Cortex of kidney (tissue), 1 donor: ENCODE results near the gene RNF183.
"Not testable (repeated sequence)": the region's sequence is repeated elsewhere in the genome, so short reads cannot be mapped to it uniquely, and the experiment has no call there.

ENCODE experiments used
- DNase-seq: peaks from one replicate; lab custom pipeline; 2025; lab: John Stamatoyannopoulos, UW

RNF183 gene

DNA sequence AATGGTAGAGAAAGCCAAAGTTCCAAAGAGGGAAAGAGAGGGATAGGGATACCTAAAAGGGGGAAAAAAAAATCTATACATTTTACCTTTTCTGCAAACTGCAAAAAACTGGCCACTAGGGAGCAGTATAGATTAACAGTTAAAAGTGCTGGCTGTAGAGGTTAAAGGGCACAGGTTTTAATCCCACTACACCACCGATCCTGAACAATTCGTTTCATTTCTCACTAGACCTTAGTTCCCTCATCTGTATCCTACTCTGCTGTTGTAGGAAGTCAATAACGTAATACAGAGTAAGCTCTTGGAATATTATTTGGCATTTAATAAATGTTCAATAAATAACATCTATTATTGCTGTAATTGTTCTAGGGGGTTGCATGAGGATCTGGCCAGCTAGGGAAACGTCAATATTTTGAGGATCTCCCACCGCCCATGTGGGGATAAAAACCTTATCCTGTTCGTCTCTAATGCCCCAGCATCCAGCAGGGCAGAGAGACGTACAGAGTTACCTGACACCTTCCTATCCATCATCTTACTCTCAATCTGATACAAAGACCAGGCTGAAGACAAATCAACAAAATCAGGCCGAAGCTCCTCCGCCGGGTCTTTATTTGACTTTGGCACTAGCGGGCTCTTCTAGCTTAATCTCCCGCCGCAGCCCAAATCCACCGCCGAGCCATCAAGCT is 28.6 kb downstream of the RNF183 start:
- no peak for DNase-seq

DNA sequence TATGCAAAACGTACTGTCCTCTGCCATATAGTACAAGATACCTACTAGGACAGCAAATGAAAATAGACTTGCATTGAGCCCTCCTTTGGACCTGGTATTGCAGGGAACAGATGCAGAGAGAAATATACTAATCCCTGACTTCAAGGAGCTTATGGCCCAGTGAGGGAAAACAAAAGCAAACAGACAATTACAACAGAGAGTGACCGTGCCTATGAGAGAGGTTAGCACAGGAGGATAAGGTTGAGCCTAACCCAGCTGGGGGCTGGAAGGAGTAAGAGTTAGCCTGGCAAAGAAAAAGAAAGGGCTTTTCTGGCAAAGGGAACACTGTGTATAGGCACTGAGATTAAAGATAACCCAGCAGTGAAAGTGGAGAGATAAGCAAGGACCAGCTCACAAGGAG is 33.3 kb downstream of the RNF183 start:
- DNase-seq: no peak

DNA sequence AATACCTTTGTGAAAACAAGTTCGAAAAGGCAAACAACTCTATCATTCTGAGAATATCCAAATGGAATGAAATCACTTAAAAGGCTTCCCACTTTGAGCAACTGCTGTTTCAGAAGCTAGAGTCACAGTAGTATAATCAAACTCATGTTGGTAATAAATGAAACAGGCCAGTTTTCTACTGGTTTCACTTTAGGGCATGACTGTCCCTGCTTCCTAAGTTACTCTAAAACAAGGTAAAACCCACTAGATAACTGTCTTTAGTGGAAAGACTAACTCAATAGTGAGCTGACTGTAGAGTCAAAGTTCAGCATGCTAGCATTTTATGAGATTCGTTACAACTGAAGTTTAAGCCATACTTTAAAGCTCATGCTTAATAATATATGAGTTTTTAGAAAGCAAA is 33.8 kb downstream of the RNF183 start:
- no peak for DNase-seq

DNA sequence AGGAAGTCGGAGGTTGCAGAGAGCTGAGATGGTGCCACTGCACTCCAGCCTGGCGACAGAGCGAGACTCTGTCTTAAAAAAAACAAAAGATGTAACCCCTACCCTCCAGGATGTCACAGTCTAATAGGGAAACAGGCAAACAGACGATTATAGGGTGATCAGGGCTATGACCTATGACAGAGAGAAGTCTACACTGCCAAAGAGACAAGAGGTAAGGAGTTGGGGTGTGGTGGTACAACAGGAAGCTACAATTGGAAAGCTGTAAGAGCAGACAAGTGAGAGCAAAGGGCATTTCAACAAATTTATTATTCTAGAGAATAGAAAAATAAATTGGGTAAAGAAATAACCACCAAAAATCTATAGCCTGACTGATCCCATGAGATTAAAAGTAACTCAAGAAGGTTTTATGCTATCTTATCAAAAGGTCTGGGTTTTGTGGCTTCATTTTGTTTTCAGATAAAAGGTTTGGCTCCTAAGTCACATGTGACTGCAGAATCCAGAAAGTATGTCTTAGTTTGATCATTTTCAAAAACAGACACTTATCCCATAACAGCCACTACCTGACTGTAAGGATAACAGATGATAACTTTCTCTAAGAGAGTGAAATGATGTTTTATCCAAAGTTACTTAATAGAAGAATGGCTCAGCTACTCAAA is 35.1 kb downstream of the RNF183 start:
- no peak for DNase-seq

DNA sequence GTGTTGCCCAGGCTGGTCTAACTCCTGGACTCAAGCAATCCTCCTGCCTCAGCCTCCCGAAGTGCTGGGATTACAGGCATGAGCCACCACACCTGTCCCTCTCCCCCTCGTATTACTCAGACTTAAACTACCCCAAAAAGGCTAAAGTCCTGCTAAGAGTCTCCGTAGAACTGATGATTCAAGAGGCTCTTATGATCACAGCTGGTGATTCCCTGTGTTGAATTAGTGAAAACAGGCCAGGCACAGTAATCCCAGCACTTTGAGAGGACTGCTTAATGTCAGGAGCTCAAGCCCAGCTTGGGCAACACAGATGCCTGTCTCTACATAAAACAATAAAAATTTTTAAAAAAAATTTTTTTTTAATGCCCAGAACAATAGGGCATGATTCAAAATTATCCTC is 37.0 kb downstream of the RNF183 start:
- DNase-seq: no peak

DNA sequence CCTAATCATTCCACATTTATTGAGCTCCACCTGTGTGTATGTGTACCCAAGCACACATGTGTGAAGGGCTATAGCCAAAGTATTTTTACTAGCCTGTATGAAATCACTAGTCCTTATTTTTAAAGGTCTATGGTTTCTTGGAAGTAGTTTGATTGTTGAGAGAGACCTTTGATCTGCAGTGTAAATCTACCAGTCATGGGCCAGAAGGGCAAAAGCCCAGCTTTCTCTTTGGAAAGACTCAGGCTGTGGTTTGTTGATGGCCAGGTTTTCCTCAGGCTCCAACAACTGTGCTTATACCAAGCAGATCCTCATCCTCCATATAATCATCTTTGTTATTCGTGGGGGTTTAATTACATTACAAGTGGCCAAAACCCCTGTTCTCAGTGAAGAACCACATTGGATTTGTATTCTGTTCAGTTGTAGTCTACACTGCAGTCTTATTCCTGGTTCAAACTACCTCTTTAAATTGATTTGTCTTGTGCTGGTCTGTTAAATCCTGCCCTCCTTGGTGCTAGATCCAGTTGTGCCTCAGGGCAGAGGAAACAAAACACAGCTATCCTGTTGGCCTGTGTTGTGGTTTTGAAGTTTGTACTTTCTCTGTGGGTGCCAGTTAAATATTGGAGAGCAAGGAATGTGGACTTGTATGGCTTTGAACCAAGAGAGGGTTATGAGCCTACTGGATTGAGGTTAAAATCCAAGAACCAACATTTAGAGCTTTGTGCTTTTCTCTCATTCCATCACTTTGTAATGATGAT is 41.1 kb downstream of the RNF183 start:
- DNase-seq: no peak

DNA sequence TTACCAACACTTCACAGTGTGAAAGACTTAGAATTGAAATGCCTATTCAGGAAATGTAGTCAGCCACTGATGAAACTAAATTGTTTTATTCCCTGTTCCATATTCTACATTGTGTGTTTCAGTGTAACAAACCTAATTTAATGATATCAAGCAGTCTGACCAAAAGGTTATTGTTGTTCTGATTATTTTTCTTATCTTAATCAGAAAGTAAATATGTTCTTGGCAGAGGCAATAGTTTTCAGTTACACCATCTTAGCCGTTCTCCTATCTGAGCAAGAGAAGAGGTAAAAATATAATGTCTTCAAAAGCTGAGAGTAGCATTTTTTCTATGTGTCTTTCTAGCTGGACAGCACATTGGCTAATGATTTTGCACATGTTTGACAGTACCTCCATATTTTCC is 44.9 kb downstream of the RNF183 start:
- no peak for DNase-seq

DNA sequence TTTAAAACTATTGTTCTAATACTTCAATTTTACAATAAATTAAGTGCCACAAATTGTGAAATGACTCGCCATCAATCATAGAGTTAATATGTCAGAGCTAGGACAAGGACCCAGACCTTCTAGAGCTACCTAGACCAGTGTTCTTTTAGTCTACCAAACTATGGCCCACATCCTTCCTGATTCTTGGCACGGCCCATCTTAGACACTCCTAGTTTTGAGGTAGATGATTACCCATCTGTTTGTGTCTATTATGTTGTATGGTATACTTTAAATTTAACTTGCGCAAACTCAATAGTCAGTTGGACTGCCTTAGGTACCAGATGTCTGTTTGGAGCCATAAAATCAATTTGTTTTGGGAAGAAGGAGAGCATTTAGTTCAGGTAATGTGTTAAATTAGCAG is 45.3 kb downstream of the RNF183 start:
- no peak for DNase-seq

DNA sequence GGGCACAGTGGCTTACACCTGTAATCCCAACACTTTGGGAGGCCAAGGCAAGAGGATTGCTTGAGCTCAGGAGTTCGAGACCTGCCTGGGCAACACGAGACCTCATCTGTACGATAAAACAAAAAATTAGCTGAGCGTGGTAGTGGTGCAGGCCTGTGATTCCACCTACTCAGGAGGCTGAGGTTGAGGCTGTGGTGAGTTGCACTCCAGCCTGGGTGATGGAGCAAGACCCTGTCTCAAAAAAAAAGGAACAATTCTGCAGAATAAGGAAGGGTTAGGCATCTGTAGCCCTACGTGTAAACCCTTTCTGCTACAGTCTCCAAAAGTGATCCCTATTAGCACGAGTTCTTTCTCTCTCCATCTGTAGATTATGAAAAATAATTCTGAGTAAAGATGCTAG is 47.7 kb downstream of the RNF183 start:
- no peak for DNase-seq

DNA sequence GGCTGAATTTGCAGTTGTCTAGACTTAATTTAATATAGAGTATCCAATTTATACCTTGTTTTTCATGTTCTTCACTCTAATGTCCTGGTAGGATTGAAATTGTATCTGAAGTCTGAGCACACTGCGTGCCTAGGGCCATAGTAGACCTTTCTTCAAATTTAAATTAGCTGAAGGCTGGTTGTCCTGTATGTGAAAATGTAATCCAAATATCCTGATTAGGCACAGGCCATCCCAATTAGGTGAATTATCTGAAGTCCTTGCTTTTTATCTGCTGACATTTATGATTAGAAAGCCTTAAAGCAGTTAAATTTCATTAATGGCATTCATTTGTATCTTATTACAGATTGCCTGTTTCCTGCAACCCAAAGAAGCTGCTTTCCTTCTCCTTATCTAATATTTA is 48.2 kb downstream of the RNF183 start:
- no peak for DNase-seq

DNA sequence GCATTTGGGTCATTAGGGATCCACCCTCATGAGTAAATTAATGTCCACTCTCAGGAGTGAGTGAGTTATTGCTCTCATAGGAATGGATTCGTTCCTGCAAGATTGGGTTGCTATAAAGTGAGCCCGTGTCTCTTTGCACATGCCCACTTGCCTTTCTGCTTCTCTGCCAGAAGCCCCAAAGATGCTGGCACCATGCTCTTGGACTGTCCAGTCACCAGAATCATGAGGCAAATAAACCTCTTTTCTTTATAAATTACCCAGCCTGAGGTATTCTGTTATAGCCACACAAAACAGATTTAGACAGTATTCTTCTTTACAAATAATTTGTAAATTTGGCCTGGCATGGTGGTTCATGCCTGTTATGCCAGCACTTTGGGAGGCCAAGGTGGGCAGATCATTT is 52.4 kb downstream of the RNF183 start:
- DNase-seq: no peak

DNA sequence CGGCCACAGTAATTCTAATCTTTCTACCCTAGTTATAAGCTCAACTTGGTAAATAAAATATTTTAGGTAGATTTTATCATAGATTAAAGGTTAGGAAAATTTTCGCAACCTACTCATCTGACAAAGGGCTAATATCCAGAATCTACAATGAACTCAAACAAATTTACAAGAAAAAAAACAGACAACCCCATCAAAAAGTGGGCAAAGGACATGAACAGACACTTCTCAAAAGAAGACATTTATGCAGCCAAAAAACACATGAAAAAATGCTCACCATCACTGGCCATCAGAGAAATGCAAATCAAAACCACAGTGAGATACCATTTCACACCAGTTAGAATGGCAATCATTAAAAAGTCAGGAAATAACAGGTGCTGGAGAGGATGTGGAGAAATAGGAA is 53.5 kb downstream of the RNF183 start:
- DNase-seq: not testable (repeated sequence)

DNA sequence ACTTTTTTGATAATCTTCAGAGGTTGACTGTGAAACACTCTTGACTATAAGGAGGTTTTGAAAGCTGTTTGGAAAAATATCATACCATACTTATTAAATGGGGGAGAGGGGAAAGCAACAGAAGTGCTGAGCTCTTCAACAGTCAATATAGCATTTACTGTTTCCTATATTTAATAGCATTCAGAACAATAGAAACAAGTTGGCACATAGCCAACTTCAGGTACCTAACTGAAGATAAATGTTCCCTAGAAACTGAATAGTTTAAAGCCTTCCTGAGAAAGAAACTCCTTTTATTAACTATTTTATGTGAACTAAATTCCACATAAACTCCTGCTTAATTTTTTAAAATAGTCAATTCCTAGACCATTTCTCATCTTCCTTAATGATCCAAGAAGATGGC is 55.5 kb downstream of the RNF183 start:
- DNase-seq: no peak
